ENCODE data around the gene TOGARAM1. TPM values are rescaled to one million over a fixed set of nuclear protein-coding genes. Genes with fewer than 3 reads are reported as not detected.
"Not testable (repeated sequence)": the region's sequence is repeated elsewhere in the genome, so short reads cannot be mapped to it uniquely, and the experiment has no call there.

The TOGARAM1 gene
- total RNA-seq, 1 experiment from 2014 or later: 15.1 TPM

- H3K9me3 Mint-ChIP-seq (ENCODE audit: low read depth, unreplicated experiment): no peaks in the 10 kb centered on the region
- no peak for TF ChIP-seq CTCF (IDR thresholded peaks at IDR 0.05; ENCODE audit: unreplicated experiment)
- no peak for DNase-seq
- intact Hi-C loops (cut with micrococcal nuclease; ENCODE audit: unreplicated experiment): no loop called here
- no peaks in the 10 kb centered on the region for H3K4me1 Mint-ChIP-seq (ENCODE audit: low read depth, unreplicated experiment)
- H3K27ac Mint-ChIP-seq (ENCODE audit: unreplicated experiment): no peak overlapping the region
- no peak overlapping the region for H3K4me3 Mint-ChIP-seq (ENCODE audit: low read depth, unreplicated experiment)
- CTCF ChIA-PET: no interaction called here
- no peaks in the 10 kb centered on the region for H3K27me3 Mint-ChIP-seq (ENCODE audit: unreplicated experiment)
- BruUV-seq (replicated peaks): no TSS peak
- H3K36me3 Mint-ChIP-seq (ENCODE audit: insufficient read depth, unreplicated experiment): no peaks in the 10 kb centered on the region
Observed at GRCh38 chr14:45073231-45073879, 111.4 kb downstream of the TOGARAM1 start.

GRCh38 chr14:45078323-45078722 is 116.3 kb downstream of the TOGARAM1 start:
- intact Hi-C loops (cut with micrococcal nuclease; ENCODE audit: unreplicated experiment): no loop called here
- Mint-ChIP-seq H3K4me1 (ENCODE audit: low read depth, unreplicated experiment) (peaks cover 13% of the 10 kb centered on the region), H3K27ac (ENCODE audit: unreplicated experiment) (no peak overlapping the region), H3K36me3 (ENCODE audit: insufficient read depth, unreplicated experiment) (no peaks in the 10 kb centered on the region), H3K27me3 (ENCODE audit: unreplicated experiment) (no peaks in the 10 kb centered on the region), H3K9me3 (ENCODE audit: low read depth, unreplicated experiment) (no peaks in the 10 kb centered on the region), H3K4me3 (ENCODE audit: low read depth, unreplicated experiment) (no peak overlapping the region)
- no peak for DNase-seq
- BruUV-seq (replicated peaks): no TSS peak
- no peak for TF ChIP-seq CTCF (IDR thresholded peaks at IDR 0.05; ENCODE audit: unreplicated experiment)
- CTCF ChIA-PET: no interaction called here

GRCh38 chr14:45080416-45080968 is 118.5 kb downstream of the TOGARAM1 start:
- Mint-ChIP-seq H3K4me1 (ENCODE audit: low read depth, unreplicated experiment) (peaks cover 17% of the 10 kb centered on the region), H3K36me3 (ENCODE audit: insufficient read depth, unreplicated experiment) (peaks cover 18% of the 10 kb centered on the region)
- intact Hi-C loops (cut with micrococcal nuclease; ENCODE audit: unreplicated experiment): loop anchor here (10.0 kb wide), 1 partner anchor 166 kb away; no protein-coding TSS in a partner anchor
- H3K27ac Mint-ChIP-seq (ENCODE audit: unreplicated experiment); H3K27me3 Mint-ChIP-seq (ENCODE audit: unreplicated experiment); H3K4me3 Mint-ChIP-seq (ENCODE audit: low read depth, unreplicated experiment); CTCF ChIA-PET; DNase-seq; H3K9me3 Mint-ChIP-seq (ENCODE audit: low read depth, unreplicated experiment); BruUV-seq (replicated peaks): not testable (repeated sequence)

- peaks cover 19% of the 10 kb centered on the region for H3K4me1 Mint-ChIP-seq (ENCODE audit: low read depth, unreplicated experiment)
- H3K4me3 Mint-ChIP-seq (ENCODE audit: low read depth, unreplicated experiment); H3K27me3 Mint-ChIP-seq (ENCODE audit: unreplicated experiment); H3K9me3 Mint-ChIP-seq (ENCODE audit: low read depth, unreplicated experiment); H3K27ac Mint-ChIP-seq (ENCODE audit: unreplicated experiment); BruUV-seq (replicated peaks); DNase-seq: not testable (repeated sequence)
- CTCF ChIA-PET: interaction anchor here (0.6 kb wide), 1 partner anchor 46 kb away, joined by 5 read pairs; no protein-coding TSS in a partner anchor
- H3K36me3 Mint-ChIP-seq (ENCODE audit: insufficient read depth, unreplicated experiment): peaks cover 18% of the 10 kb centered on the region
- intact Hi-C loops (cut with micrococcal nuclease; ENCODE audit: unreplicated experiment): loop anchor here (10.0 kb wide), 1 partner anchor 166 kb away; no protein-coding TSS in a partner anchor
Observed at GRCh38 chr14:45081096-45081495, 119.1 kb downstream of the TOGARAM1 start.

GRCh38 chr14:45082420-45082819 is 120.4 kb downstream of the TOGARAM1 start:
- Mint-ChIP-seq H3K4me1 (ENCODE audit: low read depth, unreplicated experiment) (peaks cover 25% of the 10 kb centered on the region), H3K36me3 (ENCODE audit: insufficient read depth, unreplicated experiment) (peaks cover 18% of the 10 kb centered on the region), H3K27ac (ENCODE audit: unreplicated experiment) (no peak overlapping the region), H3K4me3 (ENCODE audit: low read depth, unreplicated experiment) (no peak overlapping the region), H3K9me3 (ENCODE audit: low read depth, unreplicated experiment) (no peaks in the 10 kb centered on the region), H3K27me3 (ENCODE audit: unreplicated experiment) (no peaks in the 10 kb centered on the region)
- TF ChIP-seq CTCF (IDR thresholded peaks at IDR 0.05; ENCODE audit: unreplicated experiment): no peak
- no peak for DNase-seq
- BruUV-seq (replicated peaks): no TSS peak
- CTCF ChIA-PET: no interaction called here
- intact Hi-C loops (cut with micrococcal nuclease; ENCODE audit: unreplicated experiment): loop anchor here (10.0 kb wide), 1 partner anchor 168 kb away; no protein-coding TSS in a partner anchor

Data from Calu3 (cell line).